Measurements from ENCODE around the gene MARCHF4.

- TF ChIP-seq CTCF (IDR thresholded peaks at IDR 0.05) (no peak), POLR2A (IDR thresholded peaks at IDR 0.05) (no peak)
Observed at GRCh38 chr2:216348756-216349308, 23.5 kb downstream of the MARCHF4 start.

Data from thyroid gland (tissue), 4 donors.